ENCODE data around the gene GPLD1. TPM values are rescaled to one million over a fixed set of nuclear protein-coding genes. Genes with fewer than 3 reads are reported as not detected.

Gene GPLD1
- total and polyA plus RNA-seq, 9 of the 15 experiments (the other 6 are each of a cell fraction or from before 2014, with no cell fraction given): 0.11 to 1.3 (median 0.82) TPM

GRCh38 chr6:24412294-24412693 is 77.1 kb downstream of the GPLD1 start:
- Histone ChIP-seq H4K20me1 (replicated peaks; ENCODE audit: control insufficient read depth, insufficient read depth, low read length) (no peaks in the 10 kb centered on the region), H3K9me3 (replicated peaks; ENCODE audit: control insufficient read depth, insufficient read depth, low read depth, low read length) (no peaks in the 10 kb centered on the region), H3K36me3 (ENCODE audit: control insufficient read depth, insufficient read depth, low read length) (peaks cover 93% of the 10 kb centered on the region), H3K4me2 (ENCODE audit: insufficient read depth, low read length) (no peak overlapping the region), H3K4me1 (replicated peaks in 1 of 2; ENCODE audit: control insufficient read depth in 2 of 2, insufficient read depth in 2 of 2, low read length in 2 of 2) (no peaks in the 10 kb centered on the region), H3K27ac (ENCODE audit: extremely low read depth, low read depth, low read length) (no peak overlapping the region), H3K4me3 (no peak overlapping the region), H3K9ac (ENCODE audit: insufficient read depth in 1 of 2, low read depth in 2 of 2, low read length in 2 of 2) (no peak overlapping the region), H3K9me1 (ENCODE audit: control insufficient read depth, insufficient read depth, low read length) (no peaks in the 10 kb centered on the region), H3K79me2 (ENCODE audit: control insufficient read depth, insufficient read depth, low read length) (peaks cover 25% of the 10 kb centered on the region), H3K27me3 (ENCODE audit: control insufficient read depth in 2 of 2, insufficient read depth in 2 of 2, low read length in 2 of 2) (no peaks in the 10 kb centered on the region), H2AFZ (ENCODE audit: low read depth, low read length) (no peak overlapping the region)
- intact Hi-C loops (cut with micrococcal nuclease) (no loop called here), in situ Hi-C loops (cut with MboI) (no loop called here)
- DNase-seq (ENCODE audit: extremely low read depth in 1 of 4, low spot score in 3 of 4) (no peak), ATAC-seq (no peak), FAIRE-seq (no peak)
- no peak for TF ChIP-seq ERF (CRISPR knock-in tag; IDR thresholded peaks at IDR 0.05)
- CTCF ChIA-PET (ENCODE audit: low intra/inter-chr PET ratio): no interaction called here
- POLR2A ChIA-PET: no interaction called here
- WGBS (ENCODE audit: insufficient coverage, low coverage, missing lambda C conversion rate): 96% methylated on average over 4 of the region's 4 CpGs
- no TSS peak for BruUV-seq (replicated peaks)

DNA sequence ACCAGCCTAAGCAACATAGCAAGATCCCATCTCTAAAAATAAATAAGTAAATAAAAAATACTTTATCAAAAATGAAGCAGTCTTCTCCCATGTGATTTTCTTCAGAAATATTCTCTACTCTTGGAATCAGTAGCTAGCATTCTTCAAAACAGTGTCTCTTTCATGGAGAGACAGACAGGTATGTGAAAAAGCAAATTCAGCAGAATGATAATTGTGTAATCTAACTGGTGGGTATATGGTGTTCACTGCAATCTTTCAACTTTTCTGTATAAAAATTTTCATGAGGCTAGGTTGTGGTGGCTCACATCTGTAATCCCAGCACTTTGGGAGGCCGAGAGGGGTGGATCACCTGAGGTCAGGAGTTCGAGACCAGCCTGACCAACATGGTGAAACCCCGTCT is 78.8 kb downstream of the GPLD1 start:
- no peaks in the 10 kb centered on the region for H3K9me1 ChIP-seq (ENCODE audit: control insufficient read depth, insufficient read depth, low read length)
- no peak overlapping the region for H3K9ac ChIP-seq (ENCODE audit: insufficient read depth in 1 of 2, low read depth in 2 of 2, low read length in 2 of 2)
- no TSS peak for BruUV-seq (replicated peaks)
- 92% methylated on average over 3 of the region's 3 CpGs for WGBS (ENCODE audit: insufficient coverage, low coverage, missing lambda C conversion rate)
- no peak for TF ChIP-seq GTF2A2 (tag; IDR thresholded peaks at IDR 0.05)
- no peak for TF ChIP-seq CBFB (CRISPR knock-in tag; IDR thresholded peaks at IDR 0.05)
- peak; percentile 34; the same call in 1 of the 2 replicates for TF ChIP-seq C11orf30 (IDR thresholded peaks at IDR 0.05; ENCODE audit: low read depth)
- TF ChIP-seq MAFF (IDR thresholded peaks at IDR 0.05; ENCODE audit: low read length): 0 out of 2 replicates have a peak, but pooled peaks have one; percentile 5
- TF ChIP-seq ZNF316 (IDR thresholded peaks at IDR 0.05): peak; percentile 55
- no peak for TF ChIP-seq ZNF134 (CRISPR knock-in tag; conservative IDR thresholded peaks at IDR 0.05)
- ATAC-seq (no peak), DNase-seq (ENCODE audit: extremely low read depth in 1 of 4, low spot score in 3 of 4) (no peak), FAIRE-seq (no peak)
- no peaks in the 10 kb centered on the region for H3K4me1 ChIP-seq (replicated peaks in 1 of 2; ENCODE audit: control insufficient read depth in 2 of 2, insufficient read depth in 2 of 2, low read length in 2 of 2)
- H3K4me3 ChIP-seq: no peak overlapping the region
- intact Hi-C loops (cut with micrococcal nuclease): no loop called here
- no peak overlapping the region for H2AFZ ChIP-seq (ENCODE audit: low read depth, low read length)
- no peak overlapping the region for H3K4me2 ChIP-seq (ENCODE audit: insufficient read depth, low read length)
- H3K27ac ChIP-seq (ENCODE audit: extremely low read depth, low read depth, low read length): no peak overlapping the region
- H3K79me2 ChIP-seq (ENCODE audit: control insufficient read depth, insufficient read depth, low read length): peaks cover 33% of the 10 kb centered on the region
- no peaks in the 10 kb centered on the region for H4K20me1 ChIP-seq (replicated peaks; ENCODE audit: control insufficient read depth, insufficient read depth, low read length)
- no peaks in the 10 kb centered on the region for H3K27me3 ChIP-seq (ENCODE audit: control insufficient read depth in 2 of 2, insufficient read depth in 2 of 2, low read length in 2 of 2)
- H3K36me3 ChIP-seq (ENCODE audit: control insufficient read depth, insufficient read depth, low read length): peaks cover 88% of the 10 kb centered on the region
- CTCF ChIA-PET (ENCODE audit: low intra/inter-chr PET ratio): no interaction called here
- POLR2A ChIA-PET: no interaction called here
- H3K9me3 ChIP-seq (replicated peaks; ENCODE audit: control insufficient read depth, insufficient read depth, low read depth, low read length): no peaks in the 10 kb centered on the region
- in situ Hi-C loops (cut with MboI): no loop called here
